GM13976 (cell line): ENCODE results near the gene RUFY1.

ENCODE experiments used
- DNase-seq: peaks from one replicate; pipeline ENCODE4 v3.0.0; 2012; ENCODE audit warnings: low spot score
- in situ Hi-C: fragments of 300-500 bp; cut with MboI; formaldehyde crosslinking; loops from one replicate; pipeline ENCODE4 v1.12.0; 2022; ENCODE audit warnings: low sequenced_read_pairs, mixed read lengths, inconsistent platforms; ENCODE audit not compliant: unreplicated experiment
- TF ChIP-seq, protein P1 (sequence below): IDR thresholded peaks from 2 replicates; pipeline ENCODE4 v1.5.1; 2012; ENCODE audit warnings: borderline replicate concordance, mild to moderate bottlenecking; ENCODE audit not compliant: insufficient read depth; ENCODE audit errors: extremely low read depth, missing control alignments, control extremely low read depth

The RUFY1 gene

DNA sequence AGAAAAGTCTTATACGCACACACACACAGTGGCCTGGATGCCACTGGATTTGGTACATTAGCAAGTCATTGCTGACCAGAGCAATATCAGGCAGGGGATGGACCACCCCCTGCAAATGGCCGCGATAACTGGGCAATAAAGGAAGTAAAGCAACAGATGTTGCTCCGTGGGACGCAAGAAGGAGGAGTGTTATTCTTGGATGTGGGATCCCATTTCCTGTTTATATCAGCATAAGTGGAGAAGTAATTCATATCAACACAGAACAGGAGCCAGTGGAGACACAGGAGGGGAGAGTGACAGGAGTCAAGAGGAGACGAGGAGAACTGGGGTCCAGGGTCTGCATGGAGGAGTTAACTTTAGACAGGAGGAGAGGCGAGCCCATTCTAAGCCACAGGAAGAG lies 18.4 kb downstream of the RUFY1 start:
- TF ChIP-seq, protein P1, sequence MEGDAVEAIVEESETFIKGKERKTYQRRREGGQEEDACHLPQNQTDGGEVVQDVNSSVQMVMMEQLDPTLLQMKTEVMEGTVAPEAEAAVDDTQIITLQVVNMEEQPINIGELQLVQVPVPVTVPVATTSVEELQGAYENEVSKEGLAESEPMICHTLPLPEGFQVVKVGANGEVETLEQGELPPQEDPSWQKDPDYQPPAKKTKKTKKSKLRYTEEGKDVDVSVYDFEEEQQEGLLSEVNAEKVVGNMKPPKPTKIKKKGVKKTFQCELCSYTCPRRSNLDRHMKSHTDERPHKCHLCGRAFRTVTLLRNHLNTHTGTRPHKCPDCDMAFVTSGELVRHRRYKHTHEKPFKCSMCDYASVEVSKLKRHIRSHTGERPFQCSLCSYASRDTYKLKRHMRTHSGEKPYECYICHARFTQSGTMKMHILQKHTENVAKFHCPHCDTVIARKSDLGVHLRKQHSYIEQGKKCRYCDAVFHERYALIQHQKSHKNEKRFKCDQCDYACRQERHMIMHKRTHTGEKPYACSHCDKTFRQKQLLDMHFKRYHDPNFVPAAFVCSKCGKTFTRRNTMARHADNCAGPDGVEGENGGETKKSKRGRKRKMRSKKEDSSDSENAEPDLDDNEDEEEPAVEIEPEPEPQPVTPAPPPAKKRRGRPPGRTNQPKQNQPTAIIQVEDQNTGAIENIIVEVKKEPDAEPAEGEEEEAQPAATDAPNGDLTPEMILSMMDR, result no peak
- in situ Hi-C loops, result no loop called here
- DNase-seq, result no peak

DNA sequence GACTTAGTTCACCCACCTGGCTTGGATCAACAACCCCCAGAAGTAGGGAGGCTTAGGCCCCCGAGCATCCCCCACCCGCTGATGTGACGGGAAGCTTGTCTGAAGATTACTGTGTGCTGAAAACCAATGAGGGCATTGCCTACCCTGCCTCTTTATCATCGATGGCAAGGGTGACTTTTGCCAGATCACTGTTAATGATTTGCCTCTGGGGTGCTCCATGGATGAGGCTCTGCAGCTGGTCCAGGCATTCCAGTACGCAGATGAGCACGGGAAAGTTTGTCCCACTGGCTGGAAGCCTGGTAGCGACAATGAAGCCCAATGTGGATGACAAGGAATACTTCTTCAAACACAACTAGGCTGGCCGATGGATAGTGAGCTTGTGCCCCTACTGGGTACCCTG lies 22.0 kb downstream of the RUFY1 start:
- in situ Hi-C loops, result no loop called here
- DNase-seq, result no peak
- TF ChIP-seq, protein P1, result no peak

DNA sequence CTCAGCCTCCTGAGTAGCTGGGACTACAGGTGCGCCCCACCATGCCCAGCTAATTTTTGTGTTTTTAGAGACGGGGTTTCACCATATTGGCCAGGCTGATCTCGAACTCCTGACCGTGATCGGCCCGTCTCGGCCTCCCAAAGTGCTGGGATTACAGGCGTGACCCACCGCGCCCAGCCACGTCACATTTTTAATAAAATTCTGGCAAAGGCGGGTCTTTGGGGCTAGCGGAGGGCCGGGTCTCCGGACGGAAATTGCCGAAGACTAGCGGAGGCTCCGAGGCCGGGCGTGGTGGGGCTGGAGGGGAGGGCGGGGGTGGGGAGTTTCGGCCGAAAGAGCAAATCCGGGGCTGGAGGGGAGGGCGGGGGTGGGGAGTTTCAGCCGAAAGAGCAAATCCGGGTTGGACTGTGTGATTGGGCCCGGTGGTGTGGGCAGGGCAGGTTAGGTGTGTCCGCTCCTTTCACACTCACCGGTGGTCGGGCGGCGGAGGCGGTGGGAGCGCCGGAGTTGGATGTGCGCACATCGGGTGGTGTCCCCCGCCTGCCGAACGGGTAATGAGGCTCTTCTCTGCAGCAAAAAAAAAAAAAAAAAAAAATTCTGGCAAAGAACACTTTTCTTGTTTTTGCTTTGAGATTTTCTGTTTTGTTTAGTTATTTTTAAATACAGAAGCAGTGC lies 27.1 kb downstream of the RUFY1 start:
- TF ChIP-seq, protein P1, result no peak
- in situ Hi-C loops, result no loop called here
- no peak for DNase-seq

DNA sequence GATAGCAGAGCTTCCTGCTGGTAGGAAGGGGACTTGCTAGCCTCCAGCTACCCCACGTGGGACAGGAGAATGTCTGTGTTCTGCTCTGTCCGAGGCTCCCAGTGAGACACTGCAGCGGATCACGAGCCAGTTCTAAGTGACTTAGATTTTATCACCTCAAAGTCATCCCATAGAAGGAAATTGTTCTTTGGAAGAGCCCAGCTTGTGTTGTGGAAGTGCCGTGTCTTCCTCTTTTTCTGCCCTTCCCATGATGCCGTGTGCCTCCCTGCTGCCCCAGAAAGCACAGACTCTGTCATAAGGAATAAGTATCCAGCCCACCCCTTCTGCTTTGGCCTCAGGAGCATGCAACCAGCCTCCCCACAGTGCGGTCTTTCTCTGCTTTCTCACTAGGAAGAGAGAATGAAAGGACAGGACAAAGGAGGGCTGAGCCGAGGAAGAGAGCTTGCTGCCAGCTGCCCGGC lies 35.6 kb downstream of the RUFY1 start:
- in situ Hi-C loops, result no loop called here
- DNase-seq, result no peak
- TF ChIP-seq, protein P1, result no peak

DNA sequence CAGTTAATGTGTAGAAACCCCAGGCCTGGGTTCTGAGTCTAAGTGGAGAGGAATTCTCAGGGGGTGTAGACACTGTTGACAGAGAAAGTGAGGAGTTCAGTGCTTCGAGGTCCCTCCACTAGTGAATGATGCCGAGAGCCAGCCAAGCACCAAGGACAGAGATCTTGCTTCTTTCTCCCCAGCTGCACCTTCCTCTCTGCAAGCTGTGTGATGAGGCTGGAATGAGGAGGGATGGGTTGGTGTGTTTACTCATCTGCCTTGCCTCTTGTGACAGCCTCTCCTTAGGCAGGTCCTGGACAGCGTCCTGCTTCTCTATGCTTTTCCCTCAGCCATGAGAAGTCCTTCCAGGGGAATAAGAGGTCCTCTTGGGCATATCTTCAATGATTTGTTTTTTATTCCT lies 37.8 kb downstream of the RUFY1 start:
- in situ Hi-C loops, result no loop called here
- TF ChIP-seq, protein P1, result no peak
- DNase-seq, result no peak

DNA sequence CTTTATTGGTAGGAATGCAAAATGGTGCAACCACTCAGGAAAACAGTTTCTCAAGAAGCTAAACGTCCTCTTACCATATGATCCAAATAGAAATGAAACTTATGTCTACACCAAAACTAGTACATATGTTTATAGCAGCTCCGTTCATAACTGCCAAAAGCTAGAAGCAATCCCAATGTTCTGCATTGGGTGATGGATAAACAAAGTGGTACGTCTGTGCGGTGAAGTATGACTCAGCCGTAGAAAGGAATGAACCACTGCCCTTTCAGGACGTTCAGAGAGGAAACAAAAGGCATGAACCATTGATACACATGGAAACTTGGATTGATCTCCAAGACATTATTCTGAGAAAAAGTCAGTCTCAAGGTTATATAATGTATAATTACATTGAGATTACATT lies 45.6 kb downstream of the RUFY1 start:
- TF ChIP-seq, protein P1, result no peak
- no peak for DNase-seq
- in situ Hi-C loops, result no loop called here

DNA sequence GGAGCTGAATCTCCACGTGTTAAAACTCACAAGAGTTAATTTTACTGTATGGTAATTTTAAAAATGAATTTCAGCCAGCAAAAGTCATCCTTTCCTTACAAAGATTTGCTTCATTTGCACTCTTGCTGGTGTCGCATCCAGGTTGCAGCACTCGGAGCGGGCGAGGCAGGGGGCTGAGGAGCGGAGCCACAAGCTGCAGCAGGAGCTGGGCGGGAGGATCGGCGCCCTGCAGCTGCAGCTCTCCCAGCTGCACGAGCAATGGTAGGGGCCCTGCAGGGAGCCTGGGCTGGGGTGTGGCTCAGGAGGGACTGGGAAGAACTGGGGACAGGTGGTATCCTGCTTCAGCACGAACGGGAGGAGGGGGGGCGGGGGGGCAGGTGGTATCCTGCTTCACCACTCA lies 46.1 kb downstream of the RUFY1 start:
- TF ChIP-seq, protein P1, result no peak
- in situ Hi-C loops, result no loop called here
- DNase-seq, result no peak
